Transverse colon (tissue), 4 donors: ENCODE results near the gene SAP30.

Source experiments
- CTCF ChIP-seq, 5 experiments: fragments of 200-600 bp in 3 of 5; fragments of 450-650 bp in 2 of 5; sonication (generic) in 3 of 5; IDR thresholded peaks; 1 replicate in 2 of 5; 2 replicates in 3 of 5; pipeline ENCODE4 v1.5.1; 2016 to 2017; ENCODE audit warnings: antibody characterized with exemption in 5 of 5, inconsistent platforms in 3 of 5, mild to moderate bottlenecking in 2 of 5, moderate library complexity in 1 of 5
- EP300 ChIP-seq: sonication (generic); formaldehyde crosslinking; IDR thresholded peaks from one replicate; pipeline ENCODE4 v1.6.1; 2017; ENCODE audit warnings: antibody characterized with exemption, low read depth
- POLR2A ChIP-seq: fragments of 450-650 bp; IDR thresholded peaks from one replicate; pipeline ENCODE4 v1.6.1; 2016; ENCODE audit warnings: antibody characterized with exemption, mild to moderate bottlenecking, moderate library complexity
- POLR2AphosphoS5 ChIP-seq, 3 donors: sonication (generic); formaldehyde crosslinking; IDR thresholded peaks; one replicate each; pipeline ENCODE4 v1.6.1; 2016; ENCODE audit warnings: antibody characterized with exemption in 3 of 3

- no peak for TF ChIP-seq CTCF (IDR thresholded peaks at IDR 0.05)
- no peak for TF ChIP-seq POLR2A
- TF ChIP-seq POLR2AphosphoS5 (IDR thresholded peaks at IDR 0.05) = no peak
- TF ChIP-seq EP300 = no peak
Observed at GRCh38 chr4:173330590-173330989, 40.2 kb upstream of the SAP30 start.
